Cerebellar cortex (tissue), 1 donor: ENCODE data around the gene ATP6V0A4.
"Not testable (repeated sequence)": the region's sequence is repeated elsewhere in the genome, so short reads cannot be mapped to it uniquely, and the experiment has no call there.

Experiments
- DNase-seq: peaks from one replicate; pipeline ENCODE4 v3.0.0-alpha.2; 2015; ENCODE audit warnings: low spot score

The ATP6V0A4 gene

GRCh38 chr7:138802706-138803105, 4.7 kb upstream of the ATP6V0A4 start:
- DNase-seq: no peak

- no peak for DNase-seq
Observed at GRCh38 chr7:138801256-138801655, 3.3 kb upstream of the ATP6V0A4 start.

- DNase-seq: no peak
Observed at GRCh38 chr7:138799336-138800000, 1.5 kb upstream of the ATP6V0A4 start.

DNA sequence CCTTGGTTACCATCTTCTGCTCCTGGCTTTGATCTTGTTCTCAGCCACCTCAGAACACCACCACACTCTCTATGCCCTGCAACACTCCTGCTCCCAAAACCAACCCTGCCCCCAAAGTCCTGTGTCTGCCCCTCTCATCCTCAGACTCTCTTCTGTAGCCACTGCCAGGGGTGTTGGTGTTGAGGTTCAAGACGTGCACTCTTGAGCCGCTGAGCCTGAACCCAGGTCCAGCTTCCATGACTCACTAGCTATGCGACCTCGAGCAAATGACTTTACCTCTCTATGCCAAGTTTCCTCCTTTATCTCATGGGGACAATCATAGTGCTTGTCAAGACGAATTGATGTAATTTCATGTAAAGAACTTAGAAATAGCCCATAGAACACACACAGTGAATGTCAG, 840 bp upstream of the ATP6V0A4 start:
- no peak for DNase-seq

- not testable (repeated sequence) for DNase-seq
Observed at GRCh38 chr7:138797046-138797445, 950 bp downstream of the ATP6V0A4 start.

DNA sequence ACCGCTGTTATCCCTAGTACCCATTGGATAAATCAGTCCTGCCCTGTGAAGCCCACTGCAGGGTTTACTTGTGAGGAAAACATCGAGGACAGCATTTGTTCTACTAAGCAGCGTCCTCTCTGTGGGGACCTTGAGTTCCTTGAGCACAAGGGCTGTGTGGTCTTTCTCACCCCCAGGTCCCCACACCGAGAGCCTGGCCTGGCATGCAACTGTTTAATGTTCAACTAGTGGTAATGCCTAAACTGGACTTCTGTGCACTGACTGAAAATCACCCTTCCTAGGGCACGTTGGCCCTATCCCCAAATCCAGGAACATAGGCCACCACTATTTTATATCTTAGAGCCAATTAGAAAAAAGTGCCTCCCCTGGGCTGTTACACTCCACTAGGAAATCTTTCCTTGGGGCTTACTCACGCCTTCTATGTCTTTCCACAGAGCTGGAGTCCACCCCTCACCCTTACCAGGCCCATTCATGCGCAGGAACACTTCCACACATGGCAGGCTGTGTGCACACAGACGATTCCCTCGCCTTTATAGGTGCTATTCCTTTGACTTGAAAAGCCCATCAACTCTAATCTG, 1.9 kb downstream of the ATP6V0A4 start:
- no peak for DNase-seq

DNA sequence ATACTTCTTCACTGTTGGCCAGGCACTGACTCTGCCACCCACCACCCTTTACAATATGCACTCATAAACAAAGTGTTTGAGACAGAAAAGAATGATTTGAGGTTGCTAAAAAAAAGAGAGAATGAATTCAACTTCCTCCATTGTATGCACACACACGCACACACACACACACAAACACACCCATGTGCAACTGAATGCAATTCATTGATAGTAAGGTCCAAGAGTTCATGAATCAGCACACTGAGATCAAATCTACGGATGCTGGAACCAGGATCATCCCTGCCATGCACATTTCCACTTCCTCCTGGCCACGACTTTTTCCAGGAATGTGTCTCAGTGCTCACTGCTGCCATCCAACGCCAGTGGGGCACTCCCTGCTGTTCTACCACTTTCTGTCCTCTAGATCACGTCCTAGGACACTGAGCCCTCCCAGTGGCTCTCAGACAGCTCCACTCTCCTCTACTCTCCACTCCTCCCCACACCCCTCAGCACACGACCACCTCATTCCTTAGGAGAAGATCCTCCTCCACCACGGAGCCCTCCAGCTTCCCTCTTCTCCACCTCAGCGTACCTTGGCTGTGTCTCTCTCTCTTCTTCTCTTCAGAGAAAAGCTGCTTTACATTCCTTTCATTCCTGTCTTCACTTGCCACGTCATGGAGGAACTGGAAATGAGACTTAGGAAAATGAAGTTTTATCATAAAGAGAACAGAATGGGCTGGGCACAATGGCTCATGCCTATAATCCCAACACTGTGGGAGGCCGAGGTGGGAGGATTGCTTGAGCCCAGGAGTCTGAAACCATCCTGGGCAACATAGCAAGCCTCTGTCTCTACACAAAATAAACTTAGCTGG, 12.2 kb downstream of the ATP6V0A4 start:
- DNase-seq: no peak

DNA sequence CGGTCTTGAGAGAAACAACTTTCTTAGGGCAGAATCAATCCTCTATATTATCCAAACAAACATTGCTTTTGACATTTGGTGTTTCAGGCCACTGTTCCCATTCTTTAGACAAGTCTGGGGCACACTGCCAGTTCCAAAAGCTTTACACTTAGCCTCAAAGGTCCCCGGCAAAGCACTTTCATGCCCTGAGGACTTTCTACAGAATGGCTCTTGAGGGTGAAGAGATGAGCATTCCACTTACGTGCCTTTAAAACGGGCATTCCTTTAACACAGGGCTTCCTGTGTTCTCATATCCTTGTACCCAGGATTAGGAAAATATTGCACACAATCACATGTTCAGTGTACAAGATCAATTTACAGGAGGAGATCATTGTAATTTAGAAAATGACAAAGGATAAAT, 13.3 kb downstream of the ATP6V0A4 start:
- DNase-seq: no peak

DNA sequence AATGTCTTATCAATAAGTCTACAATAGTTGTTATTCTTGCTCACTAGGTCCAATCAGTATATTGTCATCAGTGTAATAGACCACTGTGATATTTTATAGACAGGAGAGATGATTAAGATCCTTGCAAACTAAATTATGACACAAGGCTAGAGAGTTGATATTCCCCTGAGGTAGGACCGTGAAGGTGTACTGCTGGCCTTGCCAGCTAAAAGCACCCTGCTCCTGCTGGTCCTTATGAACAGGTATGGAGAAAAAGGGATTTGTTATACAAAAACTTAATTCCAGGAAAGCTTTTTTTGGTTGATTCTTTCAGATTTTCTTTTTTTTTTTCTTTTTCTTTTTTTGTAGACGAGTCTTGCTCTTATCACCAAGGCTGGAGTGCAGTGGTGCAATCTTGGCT, 17.0 kb downstream of the ATP6V0A4 start:
- DNase-seq: no peak

GRCh38 chr7:138776166-138776833, 21.7 kb downstream of the ATP6V0A4 start:
- DNase-seq: no peak

- DNase-seq: no peak
Observed at GRCh38 chr7:138773817-138774216, 24.2 kb downstream of the ATP6V0A4 start.

DNA sequence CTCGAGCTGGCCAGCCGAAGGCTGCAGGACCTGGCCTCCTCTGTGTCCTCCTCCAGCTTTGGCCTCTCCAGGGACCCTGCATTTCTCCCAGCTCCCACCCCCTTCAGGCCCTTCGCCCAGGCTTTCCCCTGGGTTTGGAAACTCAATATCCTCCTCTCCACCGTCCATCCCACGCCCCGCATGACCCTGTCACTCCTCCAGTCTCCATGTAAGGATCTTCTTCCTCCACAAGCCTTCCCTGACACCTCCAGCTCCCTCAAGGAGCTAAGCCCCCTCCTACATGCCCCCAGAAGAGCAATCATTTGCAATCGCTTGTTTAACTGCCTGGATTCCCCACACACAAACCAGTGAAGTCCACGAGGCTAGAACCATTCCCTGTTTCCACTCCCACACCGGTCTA, 24.8 kb downstream of the ATP6V0A4 start:
- no peak for DNase-seq

GRCh38 chr7:138770904-138771303, 27.1 kb downstream of the ATP6V0A4 start:
- DNase-seq: no peak

DNA sequence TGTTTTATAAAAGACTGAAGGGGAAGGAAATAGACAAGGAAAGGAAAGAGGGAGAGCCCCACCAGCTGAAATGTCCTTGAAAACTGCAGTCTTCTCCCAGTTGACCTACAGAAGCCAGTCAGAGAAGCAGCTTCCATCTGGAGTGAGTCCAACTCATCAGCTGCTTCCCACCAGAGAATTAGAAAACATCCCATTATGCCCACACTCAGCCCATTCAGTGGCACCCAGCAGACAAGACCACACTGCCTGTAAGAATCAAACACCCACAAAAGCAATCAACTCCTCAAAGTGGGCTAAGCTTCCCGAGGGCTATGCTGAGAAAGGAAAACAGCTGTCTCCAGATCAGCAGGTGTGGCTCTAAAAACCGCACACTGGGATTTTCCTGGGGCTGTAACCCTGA, 29.8 kb downstream of the ATP6V0A4 start:
- no peak for DNase-seq

DNA sequence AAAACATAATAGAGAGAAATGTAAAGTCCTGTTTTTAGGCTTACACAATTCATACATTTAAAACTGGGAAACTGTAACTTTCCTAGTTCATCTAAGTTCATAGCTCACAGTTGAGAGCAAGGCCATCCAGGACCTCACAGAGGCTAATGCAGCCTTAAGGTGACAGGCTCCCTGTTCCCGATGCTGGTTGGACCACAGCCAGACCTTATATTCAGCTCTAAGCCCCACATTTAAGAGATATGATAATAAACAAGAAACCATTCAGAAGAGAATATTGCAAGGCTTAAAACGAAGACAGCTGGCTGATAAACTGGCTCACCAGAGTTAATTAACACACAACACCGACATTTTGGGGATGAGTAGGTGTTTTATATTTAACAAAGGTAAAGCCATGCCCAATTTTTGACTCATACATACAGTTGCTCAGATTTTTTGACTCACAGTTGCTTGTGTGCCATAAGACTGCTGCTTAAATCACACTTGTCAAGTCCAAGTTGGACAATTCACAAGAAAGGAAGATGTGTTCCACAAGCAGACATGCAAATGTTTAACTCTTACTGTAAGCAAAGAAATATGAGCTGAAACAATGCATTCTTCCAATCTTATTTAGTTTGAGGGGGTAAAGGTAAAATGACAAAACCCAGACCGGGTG, 41.3 kb downstream of the ATP6V0A4 start:
- no peak for DNase-seq

- DNase-seq: no peak
Observed at GRCh38 chr7:138755842-138756590, 42.0 kb downstream of the ATP6V0A4 start.

DNA sequence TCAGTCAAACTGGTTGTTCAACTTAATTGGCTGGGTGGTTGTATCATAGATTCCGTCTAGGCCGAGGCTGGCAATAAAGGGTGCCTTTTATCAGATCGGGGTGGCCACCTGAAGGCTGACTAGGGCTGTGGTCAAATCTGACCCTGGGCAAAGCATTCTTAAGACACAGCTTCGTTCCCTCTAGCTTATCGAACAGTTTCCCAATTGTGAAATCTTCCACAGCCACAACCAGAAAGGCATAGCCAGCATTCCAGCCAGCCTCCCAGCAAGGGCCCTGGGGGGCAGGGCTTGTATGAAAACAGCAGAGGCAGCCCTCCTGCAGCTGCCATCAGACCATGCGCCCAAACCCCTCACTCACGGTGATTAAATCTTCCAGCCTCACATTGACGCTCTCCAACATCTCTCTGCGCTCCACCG, 42.7 kb downstream of the ATP6V0A4 start:
- no peak for DNase-seq

- DNase-seq: no peak
Observed at GRCh38 chr7:138753610-138754009, 44.4 kb downstream of the ATP6V0A4 start.

DNA sequence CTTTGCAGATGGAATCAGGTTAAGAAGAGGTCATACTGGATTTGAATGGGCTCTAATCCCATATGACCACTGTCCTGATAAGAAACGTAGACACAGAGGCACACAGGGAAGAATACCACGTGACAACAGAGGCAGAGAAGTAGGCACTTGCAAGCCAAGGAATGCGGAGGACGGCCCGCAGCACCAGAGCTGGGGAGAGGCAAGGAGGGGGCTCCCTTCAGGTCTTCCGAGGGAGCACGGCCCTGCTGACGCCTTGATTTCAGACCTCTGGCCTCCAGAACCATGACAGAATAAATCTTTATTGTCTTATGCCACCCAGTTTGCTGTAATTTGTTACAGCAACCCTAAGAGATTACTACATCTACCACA, 44.9 kb downstream of the ATP6V0A4 start:
- DNase-seq: no peak

DNA sequence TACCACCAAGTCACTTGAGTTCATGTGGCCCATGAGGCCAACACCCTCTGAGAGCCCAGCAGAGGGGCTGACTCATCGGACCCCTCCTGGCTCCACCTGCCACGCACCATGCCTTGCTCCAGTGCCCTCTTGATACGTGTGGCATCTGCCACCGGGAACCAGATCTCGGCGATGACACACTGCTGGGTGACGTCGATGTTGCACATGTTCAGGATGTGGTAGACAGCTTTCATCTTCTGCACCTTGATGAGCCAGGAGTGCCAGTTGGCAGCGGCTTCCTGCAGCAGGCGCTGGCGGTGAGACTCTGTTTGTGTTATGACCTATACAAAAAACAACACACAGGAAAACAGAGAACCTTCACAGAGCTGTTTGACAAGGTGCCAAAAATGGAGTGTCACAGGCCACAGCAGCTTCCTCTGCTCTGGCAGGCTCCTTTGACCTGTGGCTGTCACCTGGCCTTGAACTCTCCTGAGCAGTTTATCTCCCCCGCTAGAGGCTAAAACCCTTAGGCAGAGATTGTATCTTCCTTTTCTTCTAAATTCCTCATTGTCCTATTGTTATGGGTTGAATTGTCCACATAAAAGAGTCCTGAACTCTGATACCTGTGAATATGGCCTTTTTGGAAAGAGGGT, 45.4 kb downstream of the ATP6V0A4 start:
- DNase-seq: no peak

- DNase-seq: no peak
Observed at GRCh38 chr7:138750901-138751464, 47.0 kb downstream of the ATP6V0A4 start.
